Measurements from ENCODE around the gene BBS7.

GRCh38 chr4:121838136-121838535 is 32.1 kb downstream of the BBS7 start:
- TF ChIP-seq, protein P1, sequence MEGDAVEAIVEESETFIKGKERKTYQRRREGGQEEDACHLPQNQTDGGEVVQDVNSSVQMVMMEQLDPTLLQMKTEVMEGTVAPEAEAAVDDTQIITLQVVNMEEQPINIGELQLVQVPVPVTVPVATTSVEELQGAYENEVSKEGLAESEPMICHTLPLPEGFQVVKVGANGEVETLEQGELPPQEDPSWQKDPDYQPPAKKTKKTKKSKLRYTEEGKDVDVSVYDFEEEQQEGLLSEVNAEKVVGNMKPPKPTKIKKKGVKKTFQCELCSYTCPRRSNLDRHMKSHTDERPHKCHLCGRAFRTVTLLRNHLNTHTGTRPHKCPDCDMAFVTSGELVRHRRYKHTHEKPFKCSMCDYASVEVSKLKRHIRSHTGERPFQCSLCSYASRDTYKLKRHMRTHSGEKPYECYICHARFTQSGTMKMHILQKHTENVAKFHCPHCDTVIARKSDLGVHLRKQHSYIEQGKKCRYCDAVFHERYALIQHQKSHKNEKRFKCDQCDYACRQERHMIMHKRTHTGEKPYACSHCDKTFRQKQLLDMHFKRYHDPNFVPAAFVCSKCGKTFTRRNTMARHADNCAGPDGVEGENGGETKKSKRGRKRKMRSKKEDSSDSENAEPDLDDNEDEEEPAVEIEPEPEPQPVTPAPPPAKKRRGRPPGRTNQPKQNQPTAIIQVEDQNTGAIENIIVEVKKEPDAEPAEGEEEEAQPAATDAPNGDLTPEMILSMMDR (IDR thresholded peaks at IDR 0.05): no peak
- TF ChIP-seq POLR2A (IDR thresholded peaks at IDR 0.05): no peak

Data from right lobe of liver (tissue), 4 donors.